ENCODE data around the gene C6orf118. TPM values are rescaled to one million over a fixed set of nuclear protein-coding genes. Genes with fewer than 3 reads are reported as not detected.

Gene C6orf118
- total and polyA plus RNA-seq, 9 of the 15 experiments (the other 6 are each of a cell fraction or from before 2014, with no cell fraction given): not detected

DNA sequence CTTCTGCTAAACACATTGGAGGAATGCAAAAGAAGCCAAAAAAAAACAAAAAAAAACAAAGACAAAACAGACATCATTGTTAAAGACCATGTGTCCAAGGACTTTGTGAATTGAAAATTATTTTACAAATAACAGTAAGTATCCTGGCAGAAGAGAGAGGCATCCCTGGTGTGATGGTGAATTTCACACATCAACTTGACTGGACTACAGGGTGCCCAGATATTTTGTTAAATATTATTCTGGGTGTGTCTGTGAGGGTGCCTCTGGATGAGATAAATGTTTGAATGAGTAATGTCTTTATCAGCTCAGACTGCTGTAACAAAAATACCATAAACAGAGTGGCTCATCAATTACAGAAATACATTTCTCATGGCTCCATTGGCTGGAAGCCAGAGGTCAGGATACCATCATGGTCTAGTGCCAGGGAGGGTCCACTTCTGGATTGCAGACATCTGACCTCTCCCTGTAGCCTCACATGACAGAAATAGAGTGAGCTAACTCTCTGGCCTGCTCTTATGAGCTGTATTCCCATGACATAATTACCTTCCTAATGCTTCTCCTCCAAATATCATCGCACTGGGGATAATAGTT is 12.2 kb upstream of the C6orf118 start:
- CTCF ChIA-PET (ENCODE audit: low intra/inter-chr PET ratio): no interaction called here
- POLR2A ChIA-PET: no interaction called here
- no peaks in the 10 kb centered on the region for H3K9me1 ChIP-seq (ENCODE audit: control insufficient read depth, insufficient read depth, low read length)
- H3K27ac ChIP-seq (ENCODE audit: extremely low read depth, low read depth, low read length): no peak overlapping the region
- ATAC-seq (no peak), FAIRE-seq (no peak), DNase-seq (ENCODE audit: extremely low read depth in 1 of 4, low spot score in 3 of 4) (no peak)
- intact Hi-C loops (cut with micrococcal nuclease) (no loop called here), in situ Hi-C loops (cut with MboI) (no loop called here)
- no peaks in the 10 kb centered on the region for H4K20me1 ChIP-seq (replicated peaks; ENCODE audit: control insufficient read depth, insufficient read depth, low read length)
- no peak overlapping the region for H3K9ac ChIP-seq (ENCODE audit: insufficient read depth in 1 of 2, low read depth in 2 of 2, low read length in 2 of 2)
- H2AFZ ChIP-seq (ENCODE audit: low read depth, low read length): no peak overlapping the region
- no peak overlapping the region for H3K4me2 ChIP-seq (ENCODE audit: insufficient read depth, low read length)
- H3K4me3 ChIP-seq: no peak overlapping the region
- WGBS (ENCODE audit: insufficient coverage, low coverage, missing lambda C conversion rate): 0% methylated on average over 1 of the region's 1 CpG
- BruUV-seq (replicated peaks): no TSS peak
- no peaks in the 10 kb centered on the region for H3K4me1 ChIP-seq (replicated peaks in 1 of 2; ENCODE audit: control insufficient read depth in 2 of 2, insufficient read depth in 2 of 2, low read length in 2 of 2)
- peaks cover 3% of the 10 kb centered on the region; the same call in 1 of the 2 replicates for H3K9me3 ChIP-seq (replicated peaks; ENCODE audit: control insufficient read depth, insufficient read depth, low read depth, low read length)
- no peaks in the 10 kb centered on the region for H3K79me2 ChIP-seq (ENCODE audit: control insufficient read depth, insufficient read depth, low read length)
- TF ChIP-seq MTF1 (CRISPR knock-in tag; IDR thresholded peaks at IDR 0.05; ENCODE audit: borderline replicate concordance) (no peak), HBP1 (CRISPR knock-in tag; IDR thresholded peaks at IDR 0.05) (no peak), MYBL2 (IDR thresholded peaks at IDR 0.05; ENCODE audit: low read depth) (no peak), MYBL2 (CRISPR knock-in tag; IDR thresholded peaks at IDR 0.05; ENCODE audit: borderline replicate concordance) (no peak), SREBF1 (IDR thresholded peaks at IDR 0.05; ENCODE audit: borderline replicate concordance, low read depth, low read length) (no peak), THAP7 (CRISPR knock-in tag; IDR thresholded peaks at IDR 0.05) (no peak), TRIM28 (IDR thresholded peaks at IDR 0.05) (no peak), GTF2E2 (tag; IDR thresholded peaks at IDR 0.05) (no peak)
- no peaks in the 10 kb centered on the region for H3K27me3 ChIP-seq (ENCODE audit: control insufficient read depth in 2 of 2, insufficient read depth in 2 of 2, low read length in 2 of 2)
- H3K36me3 ChIP-seq (ENCODE audit: control insufficient read depth, insufficient read depth, low read length): no peaks in the 10 kb centered on the region

Data from K562 (cell line).